PC-9 (cell line): ENCODE results near the gene RAB28. TPM values are rescaled to one million over a fixed set of nuclear protein-coding genes. Genes with fewer than 3 reads are reported as not detected.

Experiments used
- BruUV-seq: library from RNA; stranded (reverse); fragments of 400-500 nt; replicated peaks from 2 replicates; lab custom pipeline; 2021; lab: Mats Ljungman, UMichigan
- CTCF ChIA-PET: fragments of 300-600 bp; sonication (Branson Sonifier 250); formaldehyde crosslinking; loops from one replicate; lab custom pipeline; 2022; ENCODE audit warnings: antibody characterized with exemption; lab: Charles Lee
- POLR2A ChIA-PET: fragments of 300-600 bp; sonication (Branson Sonifier 250); formaldehyde crosslinking; loops from one replicate; lab custom pipeline; 2022; ENCODE audit warnings: antibody characterized with exemption; ENCODE audit not compliant: unreplicated experiment; lab: Charles Lee
- DNase-seq, 2 experiments: peaks; one replicate each; pipeline versions ENCODE4 v3.0.0 to v3.0.0-alpha.2; 2015 to 2022; ENCODE audit warnings: mixed read lengths in 1 of 2
- H2AFZ ChIP-seq: fragments of 200-600 bp; sonication (generic); 2 replicates; pipeline ENCODE4 v1.8.1; 2017; ENCODE audit warnings: antibody characterized with exemption
- H3F3A ChIP-seq: fragments of 200-600 bp; sonication (generic); 2 replicates; pipeline ENCODE4 v1.8.1; 2017; ENCODE audit warnings: antibody characterized with exemption, mild to moderate bottlenecking, low read depth; ENCODE audit not compliant: insufficient read depth
- H3K27ac ChIP-seq: fragments of 200-600 bp; sonication (generic); 2 replicates; pipeline ENCODE4 v1.6.1; 2016; ENCODE audit warnings: mixed run types
- H3K27me3 ChIP-seq: fragments of 200-600 bp; sonication (generic); 2 replicates; pipeline ENCODE4 v1.6.1; 2016; ENCODE audit warnings: low read depth, mixed run types; ENCODE audit not compliant: insufficient read depth
- H3K36me3 ChIP-seq: fragments of 200-600 bp; sonication (generic); 2 replicates; pipeline ENCODE4 v1.6.1; 2016; ENCODE audit warnings: low read depth, mixed run types
- H3K4me1 ChIP-seq: fragments of 200-600 bp; sonication (generic); replicated peaks from 2 replicates; pipeline ENCODE4 v1.6.1; 2016; ENCODE audit warnings: mixed run types; ENCODE audit not compliant: insufficient read depth
- H3K4me2 ChIP-seq: fragments of 200-600 bp; sonication (generic); 2 replicates; pipeline ENCODE4 v1.6.1; 2017; ENCODE audit warnings: mixed run types
- H3K4me3 ChIP-seq: fragments of 200-600 bp; sonication (generic); 2 replicates; pipeline ENCODE4 v1.6.1; 2016; ENCODE audit warnings: mixed run types
- H3K79me2 ChIP-seq: fragments of 200-600 bp; sonication (generic); 2 replicates; pipeline ENCODE4 v1.6.1; 2017; ENCODE audit warnings: low read depth, mixed run types
- H3K9me2 ChIP-seq: fragments of 200-600 bp; sonication (generic); 2 replicates; pipeline ENCODE4 v1.8.1; 2017; ENCODE audit warnings: mild to moderate bottlenecking; ENCODE audit not compliant: insufficient read depth
- H3K9me3 ChIP-seq: fragments of 200-600 bp; sonication (generic); 2 replicates; pipeline ENCODE4 v1.8.1; 2016; ENCODE audit warnings: low read depth; ENCODE audit not compliant: insufficient read depth
- H4K20me1 ChIP-seq: fragments of 200-600 bp; sonication (generic); 2 replicates; pipeline ENCODE4 v1.8.1; 2017; ENCODE audit not compliant: insufficient read depth
- CTCF ChIP-seq: fragments of 200-600 bp; sonication (generic); conservative IDR thresholded peaks from 2 replicates; pipeline ENCODE4 v1.6.1; 2017; ENCODE audit warnings: mixed run types, antibody characterized with exemption, mild to moderate bottlenecking, moderate library complexity
- EZH2 ChIP-seq: fragments of 200-600 bp; sonication (generic); IDR thresholded peaks from 2 replicates; pipeline ENCODE4 v1.8.0; 2017; ENCODE audit warnings: antibody characterized with exemption, low read depth
- intact Hi-C: fragments of 100-400 bp; cut with micrococcal nuclease; formaldehyde crosslinking; loops from one replicate; pipeline ENCODE4 v1.10.0; 2022; ENCODE audit not compliant: unreplicated experiment
- total RNA-seq: library from RNA; stranded (reverse); gene quantifications from 2 replicates; pipeline ENCODE4 v1.2.3, GENCODE V29; 2021

The RAB28 gene
- total RNA-seq, 1 experiment from 2014 or later = 17.5 TPM

- Histone ChIP-seq H2AFZ (no peak overlapping the region), H4K20me1 (no peaks in the 10 kb centered on the region), H3K27ac (no peak overlapping the region), H3K4me3 (no peak overlapping the region), H3K36me3 (no peaks in the 10 kb centered on the region), H3K9me2 (no peaks in the 10 kb centered on the region), H3K27me3 (no peaks in the 10 kb centered on the region), H3F3A (no peaks in the 10 kb centered on the region), H3K4me1 (no peaks in the 10 kb centered on the region), H3K79me2 (no peaks in the 10 kb centered on the region), H3K9me3 (no peaks in the 10 kb centered on the region), H3K4me2 (no peak overlapping the region)
- no TSS peak for BruUV-seq
- no peak for DNase-seq
- ChIA-PET POLR2A (no interaction called here), CTCF (no interaction called here)
- intact Hi-C loops = no loop called here
- TF ChIP-seq EZH2 (no peak), CTCF (no peak)
Measured at GRCh38 chr4:13349096-13349495, 135.0 kb downstream of the RAB28 start.

- BruUV-seq = no TSS peak
- no peaks in the 10 kb centered on the region for H3K27me3 ChIP-seq
- no peak for DNase-seq
- no peaks in the 10 kb centered on the region for H3K9me3 ChIP-seq
- H3K4me1 ChIP-seq = no peaks in the 10 kb centered on the region
- H3K4me2 ChIP-seq = no peak overlapping the region
- no peaks in the 10 kb centered on the region for H3K9me2 ChIP-seq
- H2AFZ ChIP-seq = no peak overlapping the region
- no peak for TF ChIP-seq CTCF
- no peak for TF ChIP-seq EZH2
- no peaks in the 10 kb centered on the region for H3F3A ChIP-seq
- H3K27ac ChIP-seq = no peak overlapping the region
- H3K4me3 ChIP-seq = no peak overlapping the region
- CTCF ChIA-PET = no interaction called here
- POLR2A ChIA-PET = no interaction called here
- H3K79me2 ChIP-seq = no peaks in the 10 kb centered on the region
- H3K36me3 ChIP-seq = no peaks in the 10 kb centered on the region
- no peaks in the 10 kb centered on the region for H4K20me1 ChIP-seq
- intact Hi-C loops = no loop called here
Measured at GRCh38 chr4:13348216-13348615, 135.9 kb downstream of the RAB28 start.

GRCh38 chr4:13347517-13348125 is 136.5 kb downstream of the RAB28 start:
- no peak for DNase-seq
- no peaks in the 10 kb centered on the region for H4K20me1 ChIP-seq
- H3K9me2 ChIP-seq = no peaks in the 10 kb centered on the region
- H3F3A ChIP-seq = no peaks in the 10 kb centered on the region
- TF ChIP-seq EZH2 (no peak), CTCF (no peak)
- H3K4me2 ChIP-seq = no peak overlapping the region
- no peak overlapping the region for H2AFZ ChIP-seq
- H3K4me1 ChIP-seq = no peaks in the 10 kb centered on the region
- no peaks in the 10 kb centered on the region for H3K36me3 ChIP-seq
- no peaks in the 10 kb centered on the region for H3K9me3 ChIP-seq
- no TSS peak for BruUV-seq
- CTCF ChIA-PET = no interaction called here
- intact Hi-C loops = no loop called here
- POLR2A ChIA-PET = no interaction called here
- H3K27ac ChIP-seq = no peak overlapping the region
- H3K4me3 ChIP-seq = no peak overlapping the region
- H3K79me2 ChIP-seq = no peaks in the 10 kb centered on the region
- H3K27me3 ChIP-seq = no peaks in the 10 kb centered on the region
